B cell (primary cell): Measurements from ENCODE around the gene RALGAPA2. TPM values are rescaled to one million over a fixed set of nuclear protein-coding genes. Genes with fewer than 3 reads are reported as not detected.

Experiments
- ATAC-seq: fragments of 200-7000 bp; cut with Tn5 transposase; one replicate; pipeline ENCODE4 v1.10.0; 2021; ENCODE audit warnings: low read depth, mild to moderate bottlenecking, moderate number of reproducible peaks, moderate library complexity
- CTCF ChIA-PET: fragments of 350-600 bp; sonication (Branson Sonifier 250); formaldehyde crosslinking; loops from one replicate; lab custom pipeline; 2021; ENCODE audit warnings: antibody characterized with exemption, inconsistent platforms; lab: Charles Lee
- POLR2A ChIA-PET: fragments of 350-600 bp; sonication (Branson Sonifier 250); formaldehyde crosslinking; loops from one replicate; lab custom pipeline; 2021; ENCODE audit warnings: antibody characterized with exemption; lab: Charles Lee
- DNase-seq: peaks from one replicate; pipeline ENCODE4 v3.0.0; 2013
- H2AFZ ChIP-seq: 2 replicates; pipeline ENCODE4 v1.6.1; 2012; ENCODE audit warnings: mild to moderate bottlenecking, low read depth, low read length; ENCODE audit not compliant: insufficient read depth, poor library complexity, severe bottlenecking
- H3K27ac ChIP-seq, 2 donors: 1 replicate in 1 of 2; 2 replicates in 1 of 2; pipeline ENCODE4 v1.5.1; 2012 to 2013; ENCODE audit warnings: low read length in 2 of 2, mild to moderate bottlenecking in 2 of 2, moderate library complexity in 1 of 2
- H3K27me3 ChIP-seq, 4 experiments: fragments of 200-600 bp in 1 of 4; sonication (generic) in 1 of 4; replicated peaks in 1 of 4; 1 replicate in 2 of 4; 2 replicates in 2 of 4; pipeline versions ENCODE4 v1.6.1 to v1.7.0; 2013 to 2016; ENCODE audit warnings: low read length in 3 of 4, mild to moderate bottlenecking in 2 of 4, mixed read lengths in 1 of 4, moderate library complexity in 1 of 4; ENCODE audit not compliant: insufficient read depth in 4 of 4, control insufficient read depth in 3 of 4; ENCODE audit errors: control extremely low read depth in 1 of 4
- H3K36me3 ChIP-seq, 2 experiments: replicated peaks in 1 of 2; 1 replicate in 1 of 2; 2 replicates in 1 of 2; pipeline versions ENCODE4 v1.6.1 to v1.7.1; 2013; ENCODE audit warnings: low read length in 1 of 2; ENCODE audit not compliant: insufficient read depth in 2 of 2, control insufficient read depth in 1 of 2; ENCODE audit errors: control extremely low read depth in 1 of 2, extremely low read depth in 1 of 2
- H3K4me1 ChIP-seq, 2 donors: fragments of 200-600 bp in 1 of 2; sonication (generic) in 1 of 2; 1 replicate in 1 of 2; 2 replicates in 1 of 2; pipeline versions ENCODE4 v1.5.1 to v1.6.1; 2013 to 2017; ENCODE audit warnings: low read length in 2 of 2; ENCODE audit not compliant: control insufficient read depth in 2 of 2, insufficient read depth in 2 of 2
- H3K4me2 ChIP-seq: replicated peaks from 2 replicates; pipeline ENCODE3; 2012; ENCODE audit warnings: mild to moderate bottlenecking, low read depth, low read length; ENCODE audit not compliant: poor library complexity, severe bottlenecking
- H3K4me3 ChIP-seq, 5 experiments: fragments of 200-600 bp in 1 of 5; sonication (generic) in 1 of 5; 1 replicate in 3 of 5; 2 replicates in 2 of 5; pipeline versions ENCODE4 v1.5.1 to v1.7.0; 2011 to 2016; ENCODE audit warnings: low read length in 4 of 5, mild to moderate bottlenecking in 4 of 5, low read depth in 2 of 5, control low read depth in 1 of 5, moderate library complexity in 1 of 5; ENCODE audit not compliant: insufficient read depth in 1 of 5; ENCODE audit errors: control extremely low read depth in 1 of 5, extremely low read depth in 1 of 5
- H3K79me2 ChIP-seq: fragments of 200-600 bp; sonication (generic); one replicate; pipeline ENCODE4 v1.6.0; 2016; ENCODE audit warnings: low read length; ENCODE audit not compliant: control insufficient read depth, insufficient read depth
- H3K9ac ChIP-seq: fragments of 200-600 bp; sonication (generic); 2 replicates; pipeline ENCODE4 v1.6.1; 2017; ENCODE audit warnings: mild to moderate bottlenecking, low read length, moderate library complexity
- H3K9me3 ChIP-seq, 3 donors: one replicate each; pipeline versions ENCODE4 v1.6.1 to v1.7.1; 2013; ENCODE audit warnings: low read length in 2 of 3; ENCODE audit not compliant: control insufficient read depth in 2 of 3, insufficient read depth in 1 of 3; ENCODE audit errors: control extremely low read depth in 1 of 3
- H4K20me1 ChIP-seq: 2 replicates; pipeline ENCODE4 v1.6.0; 2012; ENCODE audit warnings: mild to moderate bottlenecking, low read length; ENCODE audit not compliant: insufficient read depth, control insufficient read depth, poor library complexity, severe bottlenecking
- H3K27ac Mint-ChIP-seq: one replicate; pipeline ENCODE4 v1.8.0; 2021; ENCODE audit warnings: mixed read lengths
- H3K27me3 Mint-ChIP-seq: one replicate; pipeline ENCODE4 v1.8.0; 2021; ENCODE audit warnings: mixed read lengths
- H3K4me1 Mint-ChIP-seq: one replicate; pipeline ENCODE4 v1.8.0; 2021; ENCODE audit warnings: mixed read lengths
- H3K4me3 Mint-ChIP-seq: one replicate; pipeline ENCODE4 v1.8.0; 2021; ENCODE audit warnings: mixed read lengths
- H3K9me3 Mint-ChIP-seq: one replicate; pipeline ENCODE4 v1.8.0; 2022; ENCODE audit warnings: mixed read lengths; ENCODE audit not compliant: insufficient read depth
- CTCF ChIP-seq: fragments of 200-600 bp; IDR thresholded peaks from one replicate; pipeline ENCODE4 v1.8.0; 2022; ENCODE audit warnings: antibody characterized with exemption, mild to moderate bottlenecking
- EZH2 ChIP-seq: IDR thresholded peaks from 2 replicates; pipeline ENCODE4 v1.6.1; 2012; ENCODE audit warnings: borderline replicate concordance, low read depth, mild to moderate bottlenecking, moderate library complexity, low read length; ENCODE audit not compliant: insufficient read depth, poor library complexity, severe bottlenecking
- WGBS: methylation state at CpG from one replicate; pipeline ENCODE4 v1.1.5; 2013; ENCODE audit warnings: missing lambda C conversion rate; ENCODE audit not compliant: insufficient coverage; 5-methylcytosine and 5-hydroxymethylcytosine counted together
- intact Hi-C: fragments of 100-400 bp; cut with micrococcal nuclease; formaldehyde crosslinking; loops from one replicate; pipeline ENCODE4 v1.10.0; 2022
- polyA plus RNA-seq: library from polyadenylated mRNA; depleted of rRNA; stranded (reverse); fragments of >200 nt; gene quantifications from 2 replicates; pipeline ENCODE4 v1.2.3, GENCODE V29; 2012
- total RNA-seq, 2 donors: library from RNA; stranded (reverse); fragments of 120-200 nt in 1 of 2; gene quantifications; 1 replicate in 1 of 2; 2 replicates in 1 of 2; pipeline versions ENCODE4 v1.2.3 to v1.2.4, GENCODE V29; 2013 to 2022

The RALGAPA2 gene
- total and polyA plus RNA-seq, 2 donors (not counting 1 experiment from before 2014, with no cell fraction given), result 6.4 to 33.1 TPM

DNA sequence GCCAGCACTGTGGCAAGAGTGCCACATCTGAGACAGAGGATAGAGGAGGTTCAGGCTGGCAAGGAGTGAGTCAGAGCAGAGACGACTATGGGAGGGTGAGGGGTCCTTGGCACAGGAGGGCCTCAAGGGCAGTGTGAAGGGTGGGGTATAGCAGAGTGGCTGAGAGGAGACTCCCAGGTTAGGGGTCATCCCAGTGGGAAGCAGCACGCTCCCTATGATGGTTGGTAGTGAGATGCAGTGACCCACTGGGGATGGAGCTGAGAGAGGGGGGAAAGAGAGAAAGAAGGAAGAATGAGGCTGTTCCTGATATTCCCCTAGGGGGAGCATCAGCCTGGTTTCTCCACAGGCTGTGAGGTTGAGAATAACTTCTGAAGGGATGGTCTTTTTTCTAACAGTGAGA is 247.2 kb downstream of the RALGAPA2 start:
- H3K9me3 Mint-ChIP-seq, result no peaks in the 10 kb centered on the region
- POLR2A ChIA-PET, result no interaction called here
- peak overlapping the region; percentile 65 for H3K27ac Mint-ChIP-seq
- intact Hi-C loops, result no loop called here
- no peaks in the 10 kb centered on the region for H3K27me3 Mint-ChIP-seq
- Histone ChIP-seq H3K4me3 (no peak overlapping the region), H3K9me3 (no peaks in the 10 kb centered on the region), H3K27me3 (no peaks in the 10 kb centered on the region), H3K9ac (no peak overlapping the region), H2AFZ (no peak overlapping the region), H3K27ac (no peak overlapping the region), H3K36me3 (no peaks in the 10 kb centered on the region), H3K4me2 (no peak overlapping the region), H4K20me1 (no peaks in the 10 kb centered on the region), H3K4me1 (peaks cover 33% of the 10 kb centered on the region in 2 donors), H3K79me2 (no peaks in the 10 kb centered on the region)
- ATAC-seq (no peak), DNase-seq (no peak)
- CTCF ChIA-PET, result interaction anchor here (0.6 to 1.9 kb wide), 2 partner anchors 13 to 129 kb away, joined by 3 to 8 read pairs; no protein-coding TSS in a partner anchor
- TF ChIP-seq CTCF, result no peak
- TF ChIP-seq EZH2, result no peak
- WGBS, result 90% methylated on average over 2 of the region's 2 CpGs
- H3K4me1 Mint-ChIP-seq, result peaks cover 41% of the 10 kb centered on the region
- H3K4me3 Mint-ChIP-seq, result peak overlapping the region; percentile 35

DNA sequence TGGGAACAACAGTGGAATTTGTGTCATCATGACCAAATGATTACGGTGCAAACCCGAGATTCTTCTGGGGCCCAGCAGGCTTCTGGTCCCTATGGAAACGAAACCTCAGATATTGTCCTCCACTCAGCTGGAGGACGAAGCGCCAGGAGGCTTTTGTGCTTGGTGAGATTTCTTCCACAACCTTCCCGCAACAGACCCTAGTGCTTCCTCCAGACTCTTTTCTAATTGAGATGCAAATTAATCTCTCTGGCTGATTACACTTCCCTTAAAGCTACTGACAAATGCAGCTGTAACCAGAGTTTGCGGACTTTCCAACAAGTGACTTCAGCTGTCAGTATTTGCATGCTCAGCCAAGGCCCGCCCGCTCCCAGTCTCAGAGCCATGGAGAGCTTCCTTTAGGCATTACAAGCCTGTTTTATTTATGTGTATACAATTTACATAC is 248.5 kb downstream of the RALGAPA2 start:
- CTCF ChIA-PET, result interaction anchor here (1.9 kb wide), 1 partner anchor 12 kb away, joined by 8 read pairs; no protein-coding TSS in a partner anchor
- Histone ChIP-seq H3K4me3 (peak overlapping the region in 1 of 5 experiments; percentile 22), H3K27ac (peak overlapping the region in 1 of 2 donors; percentile 19), H3K27me3 (no peaks in the 10 kb centered on the region), H2AFZ (peak overlapping the region; percentile 12), H4K20me1 (no peaks in the 10 kb centered on the region), H3K79me2 (no peaks in the 10 kb centered on the region), H3K4me2 (peak overlapping the region; percentile 55), H3K4me1 (peaks cover 33% of the 10 kb centered on the region in 2 donors), H3K9ac (peak overlapping the region; percentile 21), H3K9me3 (no peaks in the 10 kb centered on the region), H3K36me3 (no peaks in the 10 kb centered on the region)
- intact Hi-C loops, result no loop called here
- peak; percentile 71 for DNase-seq
- Mint-ChIP-seq H3K27me3 (no peaks in the 10 kb centered on the region), H3K27ac (peak overlapping the region; percentile 39), H3K4me1 (peaks cover 41% of the 10 kb centered on the region), H3K4me3 (peak overlapping the region; percentile 60), H3K9me3 (no peaks in the 10 kb centered on the region)
- WGBS, result 43% methylated on average over 5 of the region's 9 CpGs
- peak; percentile 69 for ATAC-seq
- TF ChIP-seq EZH2 (no peak), CTCF (no peak)
- POLR2A ChIA-PET, result no interaction called here
